Left kidney (tissue), 2 donors: Measurements from ENCODE around the gene PDE1C. TPM values are rescaled to one million over a fixed set of nuclear protein-coding genes. Genes with fewer than 3 reads are reported as not detected.
"Not testable (repeated sequence)": the region's sequence is repeated elsewhere in the genome, so short reads cannot be mapped to it uniquely, and the experiment has no call there.

ENCODE experiments used
- DNase-seq: peaks from one replicate; pipeline ENCODE4 v3.0.0-alpha.2; 2013
- polyA plus RNA-seq: library from polyadenylated mRNA; unstranded; fragments of 120-200 nt; gene quantifications from one replicate; pipeline ENCODE4 v1.2.1, GENCODE V29; 2013; ENCODE audit not compliant: insufficient read length

PDE1C gene
- polyA plus RNA-seq, 1 donor: 4.6 TPM

DNA sequence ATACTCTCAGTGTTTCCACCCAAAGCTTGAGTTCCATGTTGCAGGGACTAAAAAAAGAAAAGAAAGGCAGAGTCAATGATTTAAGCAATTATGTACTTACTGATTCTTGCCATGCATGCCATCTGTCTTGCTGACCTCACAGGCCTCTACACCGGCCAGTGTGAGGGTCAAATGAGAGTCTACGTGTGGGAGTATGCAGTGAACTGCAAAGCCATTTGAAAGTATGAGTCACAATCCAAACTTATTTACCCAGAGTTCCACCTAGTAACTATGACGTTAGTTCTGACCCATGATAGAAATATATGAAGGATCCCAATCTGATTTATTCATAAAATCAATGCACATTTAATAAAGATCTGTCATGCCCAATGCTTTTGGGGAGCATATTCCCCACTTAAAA lies 26.5 kb downstream of the PDE1C start:
- DNase-seq: no peak

DNA sequence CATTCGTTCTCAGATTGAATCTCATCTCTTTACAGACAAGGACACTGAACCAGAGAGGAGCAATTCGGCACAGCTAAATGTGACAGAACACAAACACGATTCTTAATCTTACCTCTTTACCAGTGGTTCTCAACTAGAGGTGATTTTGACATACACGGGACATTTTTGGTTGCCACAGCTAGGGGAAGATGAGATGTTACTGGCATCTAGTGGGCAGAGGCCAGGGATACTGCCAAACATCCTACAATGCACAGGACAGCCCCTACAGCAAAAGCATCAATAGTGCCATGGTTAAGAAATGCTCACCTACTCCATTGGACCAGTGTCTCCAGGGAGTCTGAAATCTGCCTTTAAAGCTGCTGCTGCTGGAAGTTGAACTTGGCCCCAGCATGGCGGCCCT lies 27.3 kb downstream of the PDE1C start:
- DNase-seq: no peak

GRCh38 chr7:32039000-32039756 lies 31.0 kb downstream of the PDE1C start:
- no peak for DNase-seq

GRCh38 chr7:32037650-32038198 lies 32.5 kb downstream of the PDE1C start:
- DNase-seq: no peak

GRCh38 chr7:32036557-32036956 lies 33.6 kb downstream of the PDE1C start:
- DNase-seq: no peak

DNA sequence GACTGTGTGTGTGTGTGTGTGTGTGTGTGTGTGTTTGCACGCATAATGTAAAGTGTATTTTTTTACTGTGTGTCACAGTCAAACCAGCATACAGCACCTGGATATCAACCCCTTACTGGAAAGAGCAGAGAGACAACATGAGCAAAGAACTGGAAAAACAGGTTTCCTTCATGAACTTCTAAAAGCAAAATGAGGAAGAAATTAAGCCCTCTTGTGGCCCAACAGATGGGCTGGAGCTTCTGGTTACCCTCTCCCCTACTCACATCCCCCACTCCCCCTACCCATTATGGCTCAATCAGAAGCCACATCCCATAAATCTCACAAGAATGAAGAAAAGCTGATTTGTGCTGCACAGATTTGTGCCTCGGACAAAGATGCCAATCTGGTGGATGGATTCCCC lies 36.2 kb downstream of the PDE1C start:
- no peak for DNase-seq

DNA sequence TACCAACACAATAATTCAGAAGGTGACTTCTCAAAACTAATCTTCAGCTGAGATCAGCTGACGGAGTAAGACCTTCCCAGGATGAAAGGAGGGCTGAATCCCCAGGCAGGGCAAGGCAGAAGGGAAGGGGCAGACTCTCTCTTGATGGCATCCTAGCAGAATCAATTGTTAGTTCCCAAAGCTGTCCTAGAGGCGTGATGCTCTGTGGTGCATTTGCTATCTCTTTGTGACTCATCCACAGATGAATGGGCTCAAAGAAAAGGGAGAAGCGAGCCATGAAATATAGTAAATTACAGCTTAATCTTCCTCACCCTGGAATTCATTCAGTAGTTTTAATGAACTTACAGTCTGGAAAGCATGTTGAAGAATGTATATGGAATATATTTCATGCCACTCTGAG lies 37.2 kb downstream of the PDE1C start:
- no peak for DNase-seq

DNA sequence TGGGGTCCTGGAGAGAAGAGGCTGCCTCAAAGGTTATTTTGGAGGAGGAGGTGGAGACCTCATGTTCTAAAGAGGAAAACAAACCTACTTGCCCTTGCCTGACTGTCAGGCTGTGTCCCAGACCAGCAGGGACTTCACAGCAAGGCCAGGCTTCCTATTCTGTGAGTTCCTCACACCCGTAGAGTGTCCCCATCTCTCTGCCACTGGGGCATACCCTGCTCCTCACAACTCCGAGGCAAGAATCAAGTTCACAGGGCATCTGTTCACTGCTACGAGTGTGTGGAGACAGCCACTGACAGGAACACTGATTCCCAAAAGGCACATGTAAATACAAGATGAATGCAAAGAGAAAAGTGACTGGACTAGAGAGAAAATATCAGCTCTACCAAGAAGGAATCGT lies 38.0 kb downstream of the PDE1C start:
- DNase-seq: no peak

GRCh38 chr7:32030904-32031692 lies 39.1 kb downstream of the PDE1C start:
- no peak for DNase-seq

DNA sequence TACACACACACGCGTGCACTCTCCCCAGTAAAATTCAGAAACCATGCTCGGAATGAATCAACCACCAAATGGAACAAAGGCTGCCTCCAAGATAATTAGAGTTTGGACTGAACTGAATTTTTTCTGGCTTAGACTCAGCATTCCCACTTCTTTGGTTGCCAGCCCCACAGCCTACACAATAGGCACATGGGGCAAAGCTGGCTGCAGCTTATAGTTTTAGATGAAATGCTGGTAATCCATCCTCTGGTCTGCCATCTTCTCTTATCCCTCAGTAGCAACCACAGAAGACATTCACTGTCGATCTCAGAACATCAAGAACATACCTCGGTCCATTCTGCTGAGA lies 44.2 kb downstream of the PDE1C start:
- no peak for DNase-seq

GRCh38 chr7:32025381-32026082 lies 44.7 kb downstream of the PDE1C start:
- DNase-seq: no peak

DNA sequence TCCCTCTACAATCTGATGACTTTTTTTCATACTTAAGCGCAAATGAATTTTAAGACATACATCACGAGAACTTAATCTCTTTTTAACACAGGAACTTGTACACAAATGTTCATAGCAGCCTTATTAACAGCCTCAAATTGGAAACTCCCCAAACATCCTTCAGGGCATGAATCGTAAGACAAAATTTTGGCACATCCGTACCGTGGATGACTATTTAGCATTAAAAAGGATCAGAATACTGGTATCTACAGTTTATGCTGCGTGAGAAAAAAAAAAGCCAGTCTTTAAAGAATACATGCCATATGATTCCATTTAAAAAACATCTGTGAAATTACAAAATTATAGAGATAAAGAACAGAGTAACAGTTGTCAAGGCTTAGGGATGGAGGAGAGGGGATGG lies 46.8 kb downstream of the PDE1C start:
- DNase-seq: no peak

DNA sequence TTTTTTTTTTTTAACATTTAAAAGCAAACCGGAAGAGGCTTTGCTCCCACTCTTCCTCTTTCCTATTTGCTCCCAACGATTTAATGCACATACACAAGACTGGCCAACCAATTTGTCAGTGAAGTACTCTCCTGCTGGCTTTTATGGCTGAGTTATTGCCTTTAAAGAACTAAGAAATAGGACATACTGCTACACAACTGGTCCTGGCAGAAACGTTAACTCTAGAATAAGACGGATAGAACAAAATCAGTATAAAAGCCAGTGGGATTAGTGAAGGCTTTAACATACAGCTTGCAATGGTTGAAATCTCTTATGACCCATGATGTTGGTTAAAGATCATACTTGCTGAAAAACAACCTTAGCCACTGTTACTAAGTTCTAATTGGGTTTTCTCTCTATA lies 47.2 kb downstream of the PDE1C start:
- no peak for DNase-seq

DNA sequence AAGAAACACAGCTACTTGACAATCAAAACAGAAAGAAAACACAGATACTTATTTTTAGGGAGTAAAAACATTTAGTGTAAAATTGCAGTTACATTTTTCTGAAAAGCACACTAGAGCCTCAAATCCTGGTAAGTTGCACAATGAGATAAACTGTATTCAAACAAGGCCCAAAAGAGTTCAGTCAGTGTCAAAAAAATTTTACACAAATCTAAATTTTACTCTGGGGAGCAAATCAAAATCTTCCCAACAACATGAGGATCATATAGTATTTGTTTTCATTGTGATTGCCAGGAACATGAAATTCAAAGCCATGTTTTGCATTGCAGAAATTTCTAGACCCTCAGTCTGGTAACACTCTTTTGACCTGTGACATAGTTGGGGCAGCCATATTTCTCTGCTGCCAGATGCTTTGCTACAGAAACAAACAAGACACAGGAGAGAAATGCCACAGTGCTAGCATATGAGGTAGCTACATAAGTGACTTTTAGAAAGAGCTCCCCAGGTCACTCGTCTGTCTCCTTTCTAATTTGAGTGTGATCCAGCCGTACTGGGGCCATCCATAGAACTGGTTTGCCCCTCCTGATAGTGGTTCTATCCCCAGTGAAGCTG lies 49.6 kb downstream of the PDE1C start:
- no peak for DNase-seq

- DNase-seq: no peak
Observed at GRCh38 chr7:32018845-32019578, 51.2 kb downstream of the PDE1C start.

GRCh38 chr7:32015133-32015532 lies 55.1 kb downstream of the PDE1C start:
- no peak for DNase-seq

GRCh38 chr7:32013471-32013870 lies 56.7 kb downstream of the PDE1C start:
- DNase-seq: not testable (repeated sequence)

GRCh38 chr7:32005577-32005976 lies 64.6 kb downstream of the PDE1C start:
- no peak for DNase-seq

- DNase-seq: no peak
Observed at GRCh38 chr7:32001948-32002347, 68.3 kb downstream of the PDE1C start.

GRCh38 chr7:31997423-31997822 lies 72.8 kb downstream of the PDE1C start:
- DNase-seq: no peak

- DNase-seq: no peak
Observed at GRCh38 chr7:31995134-31995533, 75.1 kb downstream of the PDE1C start.

DNA sequence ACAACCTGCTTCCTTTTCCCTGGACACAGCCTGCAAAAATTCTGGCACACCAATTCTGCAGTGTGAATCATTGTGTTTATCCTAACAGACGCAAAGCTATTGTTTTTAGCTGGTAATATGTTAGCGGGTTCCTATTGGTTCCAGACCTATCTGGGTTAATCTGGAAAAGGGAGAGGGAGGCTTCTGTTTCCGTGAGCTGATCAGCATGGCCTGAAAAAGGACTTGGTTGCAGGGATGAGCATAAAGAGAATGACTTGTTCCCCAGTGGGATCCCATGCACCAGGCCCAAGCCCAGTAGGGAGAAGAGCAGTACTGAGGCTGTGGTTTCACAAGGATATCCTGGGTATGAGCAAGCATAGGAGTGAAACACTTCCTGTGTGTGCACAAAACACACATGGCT lies 78.4 kb downstream of the PDE1C start:
- no peak for DNase-seq
